NCI-H146 treated with DMSO at 0.1 percent for 48 hours (cell line): ENCODE data around the gene NKX6-2.

Experiments
- DNase-seq: peaks from one replicate; lab custom pipeline; 2025; ENCODE audit not compliant: unreplicated experiment; lab: John Stamatoyannopoulos, UW

Gene NKX6-2

GRCh38 chr10:132742167-132742836 is 43.6 kb downstream of the NKX6-2 start:
- no peak for DNase-seq

GRCh38 chr10:132740588-132740987 is 45.4 kb downstream of the NKX6-2 start:
- no peak for DNase-seq

GRCh38 chr10:132739225-132739613 is 46.7 kb downstream of the NKX6-2 start:
- DNase-seq = no peak

- no peak for DNase-seq
These were observed 47.3 kb downstream of the NKX6-2 start for GRCh38 chr10:132738454-132739224.

GRCh38 chr10:132737390-132738048 is 48.4 kb downstream of the NKX6-2 start:
- no peak for DNase-seq

GRCh38 chr10:132735923-132736391 is 50.0 kb downstream of the NKX6-2 start:
- no peak for DNase-seq

GRCh38 chr10:132735341-132735775 is 50.6 kb downstream of the NKX6-2 start:
- no peak for DNase-seq

- DNase-seq = no peak
These were observed 52.0 kb downstream of the NKX6-2 start for GRCh38 chr10:132733926-132734325.
